ENCODE measurements around the gene TAF4B.
"Not testable (repeated sequence)": the region's sequence is repeated elsewhere in the genome, so short reads cannot be mapped to it uniquely, and the experiment has no call there.

Gene TAF4B

GRCh38 chr18:26226229-26227050, at the start of gene TAF4B:
Gene TAF4B (plus strand): TSS chr18:26226445. CDS start chr18:26226934, 489 bp downstream.
- DNase-seq: peak; percentile 91

GRCh38 chr18:26181343-26181826, 44.9 kb upstream of the TAF4B start:
- no peak for DNase-seq

- DNase-seq: no peak
Observed at GRCh38 chr18:26183395-26184112, 42.7 kb upstream of the TAF4B start.

- no peak for DNase-seq
Observed at GRCh38 chr18:26185267-26185666, 41.0 kb upstream of the TAF4B start.

- DNase-seq: no peak
Observed at GRCh38 chr18:26190506-26190905, 35.7 kb upstream of the TAF4B start.

GRCh38 chr18:26192233-26192632, 34.0 kb upstream of the TAF4B start:
- no peak for DNase-seq

- no peak for DNase-seq
Observed at GRCh38 chr18:26196605-26197004, 29.6 kb upstream of the TAF4B start.

GRCh38 chr18:26202001-26202400, 24.2 kb upstream of the TAF4B start:
- not testable (repeated sequence) for DNase-seq

- no peak for DNase-seq
Observed at GRCh38 chr18:26205318-26205717, 20.9 kb upstream of the TAF4B start.

GRCh38 chr18:26206488-26206887, 19.8 kb upstream of the TAF4B start:
- DNase-seq: no peak

- no peak for DNase-seq
Observed at GRCh38 chr18:26207937-26208336, 18.3 kb upstream of the TAF4B start.

- no peak for DNase-seq
Observed at GRCh38 chr18:26208977-26209376, 17.3 kb upstream of the TAF4B start.

- DNase-seq: no peak
Observed at GRCh38 chr18:26210147-26210546, 16.1 kb upstream of the TAF4B start.

- no peak for DNase-seq
Observed at GRCh38 chr18:26215247-26215970, 10.8 kb upstream of the TAF4B start.

- no peak for DNase-seq
Observed at GRCh38 chr18:26225022-26225693, 1.1 kb upstream of the TAF4B start.

- no peak for DNase-seq
Observed at GRCh38 chr18:26225915-26226228, 373 bp upstream of the TAF4B start.

GRCh38 chr18:26227051-26227670, 916 bp downstream of the TAF4B start:
- peak; percentile 28 for DNase-seq

GRCh38 chr18:26228562-26229260, 2.5 kb downstream of the TAF4B start:
- DNase-seq: no peak

GRCh38 chr18:26230497-26230896, 4.3 kb downstream of the TAF4B start:
- DNase-seq: no peak

GRCh38 chr18:26233208-26233607, 7.0 kb downstream of the TAF4B start:
- no peak for DNase-seq

GRCh38 chr18:26237363-26237762, 11.1 kb downstream of the TAF4B start:
- not testable (repeated sequence) for DNase-seq

- not testable (repeated sequence) for DNase-seq
Observed at GRCh38 chr18:26238718-26239117, 12.5 kb downstream of the TAF4B start.

Measured in NCI-H748 treated with DMSO at 0.1 percent for 48 hours (cell line).